GM23248 (cell line): ENCODE data around the gene FAT3.

Experiments
- EZH2 ChIP-seq: fragments of 200-600 bp; sonication (generic); IDR thresholded peaks from 2 replicates; pipeline ENCODE4 v1.6.1; 2018; ENCODE audit warnings: antibody characterized with exemption, mild to moderate bottlenecking; ENCODE audit not compliant: insufficient read depth, poor library complexity, severe bottlenecking
- EZH2phosphoT487 ChIP-seq: fragments of 200-600 bp; sonication (generic); IDR thresholded peaks from 2 replicates; pipeline ENCODE4 v1.6.1; 2018; ENCODE audit warnings: antibody characterized with exemption, moderate library complexity, mild to moderate bottlenecking, low read depth; ENCODE audit not compliant: insufficient read depth

- TF ChIP-seq EZH2 (no peak), EZH2phosphoT487 (no peak)
Measured at GRCh38 chr11:92249156-92249753, 24.6 kb downstream of the FAT3 start.
